A549 treated with ZK216348 at 1 μM for 4 hours (cell line): ENCODE results near the gene CT45A3. TPM values are rescaled to one million over a fixed set of nuclear protein-coding genes. Genes with fewer than 3 reads are reported as not detected.

Source experiments
- total RNA-seq: library from RNA; stranded (reverse); fragments of 200-300 nt; extraction: Qiagen RNA extraction; gene quantifications from 5 replicates; pipeline ENCODE4 v1.2.3, GENCODE V29; 2022; ENCODE audit warnings: low read depth

The CT45A3 gene, protein sequence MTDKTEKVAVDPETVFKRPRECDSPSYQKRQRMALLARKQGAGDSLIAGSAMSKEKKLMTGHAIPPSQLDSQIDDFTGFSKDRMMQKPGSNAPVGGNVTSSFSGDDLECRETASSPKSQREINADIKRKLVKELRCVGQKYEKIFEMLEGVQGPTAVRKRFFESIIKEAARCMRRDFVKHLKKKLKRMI
- not detected in 5 replicates for total RNA-seq

DNA sequence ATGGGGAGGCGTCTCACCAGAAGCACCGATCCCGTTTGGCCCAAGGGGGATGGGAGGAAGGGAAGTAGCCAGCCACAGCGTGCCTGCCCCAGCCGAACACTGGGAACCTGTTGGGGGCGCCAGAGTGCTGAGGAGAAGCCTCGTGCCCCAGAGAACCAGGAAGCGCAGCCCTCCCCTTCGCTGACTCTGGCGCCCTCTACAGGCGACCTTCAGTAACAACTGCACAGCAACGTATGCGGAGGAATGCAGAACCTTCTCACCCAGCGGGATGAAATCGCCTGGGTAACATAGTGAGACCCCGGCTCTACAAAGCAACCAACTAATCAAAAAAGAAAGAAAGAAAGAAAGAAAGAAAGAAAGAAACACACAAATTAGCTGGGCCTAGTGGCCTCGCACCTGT is at the start of gene CT45A3:
CT45A3 (minus strand) TSS at position 101 of the 400 bp plus-strand sequence. CDS start 3,747 bp downstream, outside the sequence.

DNA sequence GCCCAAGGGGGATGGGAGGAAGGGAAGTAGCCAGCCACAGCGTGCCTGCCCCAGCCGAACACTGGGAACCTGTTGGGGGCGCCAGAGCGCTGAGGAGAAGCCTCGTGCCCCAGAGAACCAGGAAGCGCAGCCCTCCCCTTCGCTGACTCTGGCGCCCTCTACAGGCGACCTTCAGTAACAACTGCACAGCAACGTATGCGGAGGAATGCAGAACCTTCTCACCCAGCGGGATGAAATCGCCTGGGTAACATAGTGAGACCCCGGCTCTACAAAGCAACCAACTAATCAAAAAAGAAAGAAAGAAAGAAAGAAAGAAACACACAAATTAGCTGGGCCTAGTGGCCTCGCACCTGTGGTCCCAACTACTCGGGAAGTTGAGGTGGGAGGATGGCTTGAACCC is 34.7 kb upstream of the CT45A3 start, which contains the start of gene CT45A6:
CT45A6 (minus strand) TSS at position 101 of the 400 bp plus-strand sequence. CDS start 3,794 bp downstream, outside the sequence.

GRCh38 chrX:135785403-135785802 is 17.4 kb upstream of the CT45A3 start, which contains the start of gene CT45A5:
Gene CT45A5, minus strand, starts transcription at chrX:135785503. Its CDS starts 3,774 bp downstream, at chrX:135781729.

DNA sequence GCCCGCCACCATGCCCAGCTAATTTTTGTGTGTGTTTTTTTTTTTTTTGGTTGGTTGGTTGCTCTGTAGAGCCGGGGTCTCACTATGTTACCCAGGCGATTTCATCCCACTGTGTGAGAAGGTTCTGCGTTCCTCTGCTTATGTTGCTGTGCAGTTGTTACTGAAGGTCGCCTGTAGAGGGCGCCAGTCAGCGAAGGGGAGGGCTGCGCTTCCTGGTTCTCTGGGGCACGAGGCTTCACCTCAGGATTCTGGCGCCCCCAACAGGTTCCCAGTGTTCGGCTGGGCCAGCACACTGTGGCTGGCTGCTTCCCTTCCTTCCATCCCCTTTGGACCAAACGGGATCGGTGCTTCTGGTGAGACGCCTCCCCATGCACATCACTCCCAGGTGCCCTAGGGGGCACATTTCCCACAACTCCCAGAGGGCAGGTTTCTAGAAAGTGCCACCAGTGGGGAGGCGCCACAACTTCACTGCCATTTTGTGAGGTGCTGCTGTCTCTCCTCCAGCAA is 54.8 kb downstream of the CT45A3 start, which contains the start of gene CT45A1:
CT45A1 (plus strand) TSS at position 457 of the 507 bp plus-strand sequence. CDS start 5,302 bp downstream, outside the sequence.

Other genes with a start within 250 kb of the CT45A3 start
- gene INTS6L, start 247.5 kb downstream of the CT45A3 start, total RNA-seq, result 0.12 to 0.42 TPM (median 0.19 TPM) in 5 replicates
- gene CT45A1, start 54.6 kb downstream of the CT45A3 start, total RNA-seq, result not detected in 5 replicates
- not detected in 5 replicates for gene CT45A5, start 17.3 kb upstream of the CT45A3 start, total RNA-seq
- not detected in 5 replicates for gene CT45A6, start 34.6 kb upstream of the CT45A3 start, total RNA-seq
- gene CT45A2, start 51.8 kb upstream of the CT45A3 start, total RNA-seq, result not detected in 5 replicates
- gene CT45A7, start 69.1 kb upstream of the CT45A3 start, total RNA-seq, result not detected in 5 replicates
- gene CT45A8, start 86.3 kb upstream of the CT45A3 start, total RNA-seq, result not detected in 5 replicates
- gene CT45A9, start 103.6 kb upstream of the CT45A3 start, total RNA-seq, result not detected in 5 replicates
- gene CT45A10, start 125.3 kb upstream of the CT45A3 start, total RNA-seq, result 0.33 TPM in 1 of 5 replicates, not detected in the others
- 0.05 TPM in 1 of 5 replicates, not detected in the others for gene SAGE1, start 125.5 kb upstream of the CT45A3 start, total RNA-seq
- gene MMGT1, start 205.8 kb upstream of the CT45A3 start, total RNA-seq, result 8.7 to 19.3 TPM (median 17.5 TPM) in 5 replicates
- gene SLC9A6, start 217.2 kb upstream of the CT45A3 start, total RNA-seq, result 6.1 to 10.7 TPM (median 8.2 TPM) in 5 replicates